ENCODE measurements around the gene CASZ1.

Gene CASZ1

DNA sequence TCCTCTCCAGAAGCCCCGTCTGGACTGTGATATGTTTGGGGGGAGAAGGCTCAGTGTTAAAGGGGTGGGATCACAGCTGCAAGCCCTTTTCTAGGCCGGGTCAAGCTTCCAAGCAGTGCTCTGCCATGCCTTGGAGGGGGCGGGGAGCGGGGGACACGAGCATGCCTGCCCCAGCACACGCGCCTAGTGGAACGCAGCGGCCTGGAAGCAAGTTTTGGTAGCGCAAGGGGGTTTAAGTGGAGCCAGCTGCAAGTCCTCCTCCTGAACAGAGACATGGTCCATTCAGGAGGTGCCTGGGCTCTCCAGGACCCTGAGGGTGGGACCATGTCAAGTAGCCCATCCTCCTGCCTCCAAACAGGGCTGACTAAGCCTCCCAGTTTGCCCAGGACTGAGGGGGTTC is 112.2 kb downstream of the CASZ1 start:
- DNase-seq: no peak

DNA sequence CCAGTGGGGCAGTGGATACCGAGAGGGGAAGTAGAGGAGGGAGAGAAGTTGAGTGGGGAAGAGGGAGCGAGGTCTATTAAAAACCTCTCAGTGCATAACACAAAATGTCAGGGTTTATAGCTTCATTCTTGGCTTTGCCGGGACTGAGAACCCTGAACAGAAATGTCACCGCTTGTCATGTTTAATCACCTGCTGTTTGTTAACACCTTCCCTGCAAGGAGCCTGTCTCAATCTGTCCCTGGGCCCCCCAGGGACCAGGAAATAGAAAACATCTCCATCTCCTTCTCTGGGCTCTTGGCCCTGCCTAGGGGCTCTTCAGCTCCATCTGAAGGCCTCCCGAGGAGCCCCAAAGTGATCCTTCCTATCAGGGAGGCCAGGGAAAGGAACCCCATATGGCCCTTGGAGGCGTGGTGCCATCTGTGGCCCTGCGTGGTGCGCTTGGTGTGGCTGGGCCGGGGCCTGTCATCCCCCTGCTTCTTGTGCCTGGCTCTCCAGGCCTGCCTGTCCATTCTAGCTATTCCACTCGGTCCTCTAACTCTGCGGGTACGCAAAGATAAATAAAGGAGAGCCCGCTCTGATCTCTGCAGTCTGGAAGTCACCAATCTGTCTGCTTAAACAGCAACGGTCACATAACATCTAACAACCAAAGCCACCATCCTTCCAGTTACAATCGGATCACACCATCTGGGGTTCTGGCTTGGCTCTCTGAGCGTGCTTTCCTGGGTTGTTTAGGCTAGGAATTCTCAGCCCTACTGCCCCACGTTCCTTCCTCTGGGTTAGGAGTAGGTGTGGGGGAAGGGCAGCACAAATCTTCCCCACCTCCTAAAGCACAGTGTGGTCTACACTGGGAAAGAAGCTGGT is 113.8 kb downstream of the CASZ1 start:
- no peak for DNase-seq

DNA sequence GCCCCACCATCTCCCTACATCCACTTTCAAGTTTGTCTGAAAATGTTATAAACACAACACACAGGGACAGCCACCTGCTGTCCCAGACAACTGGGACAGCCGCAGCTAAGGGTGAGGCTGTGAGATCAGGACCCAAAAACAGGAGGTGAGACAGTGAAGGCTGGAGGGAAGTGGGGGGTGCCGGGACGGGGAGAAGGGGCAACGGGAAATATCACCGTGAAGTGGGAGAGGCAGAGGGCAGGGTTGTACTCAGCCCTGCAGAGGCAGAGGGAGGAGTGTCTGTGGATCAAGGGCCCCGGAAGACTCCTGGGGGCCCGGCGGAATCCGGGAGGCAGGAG is 114.4 kb downstream of the CASZ1 start:
- DNase-seq: no peak

GRCh38 chr1:10681296-10682107 is 114.9 kb downstream of the CASZ1 start:
- no peak for DNase-seq

DNA sequence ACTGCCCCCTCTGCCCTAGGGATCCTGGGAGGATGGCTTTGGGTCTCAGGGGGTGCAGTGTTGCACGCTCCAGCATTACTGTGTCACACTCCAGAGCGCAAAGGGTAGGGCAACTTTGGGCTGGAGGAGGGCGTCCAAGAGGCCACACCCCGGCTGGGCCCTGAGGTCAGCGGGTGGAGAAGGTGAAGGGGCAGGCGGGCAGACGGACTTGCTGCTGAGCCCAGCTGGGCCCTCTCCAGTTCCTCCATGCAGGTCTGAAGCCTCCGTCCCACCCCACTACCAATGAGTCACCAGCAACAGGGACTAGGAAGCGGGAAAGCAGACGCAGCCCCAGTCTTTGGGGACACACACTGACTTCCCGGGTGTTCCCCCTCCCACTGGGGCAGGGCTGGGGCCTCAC is 116.0 kb downstream of the CASZ1 start:
- DNase-seq: no peak

GRCh38 chr1:10679496-10680220 is 116.8 kb downstream of the CASZ1 start:
- DNase-seq: no peak

GRCh38 chr1:10678852-10679251 is 117.6 kb downstream of the CASZ1 start:
- no peak for DNase-seq

DNA sequence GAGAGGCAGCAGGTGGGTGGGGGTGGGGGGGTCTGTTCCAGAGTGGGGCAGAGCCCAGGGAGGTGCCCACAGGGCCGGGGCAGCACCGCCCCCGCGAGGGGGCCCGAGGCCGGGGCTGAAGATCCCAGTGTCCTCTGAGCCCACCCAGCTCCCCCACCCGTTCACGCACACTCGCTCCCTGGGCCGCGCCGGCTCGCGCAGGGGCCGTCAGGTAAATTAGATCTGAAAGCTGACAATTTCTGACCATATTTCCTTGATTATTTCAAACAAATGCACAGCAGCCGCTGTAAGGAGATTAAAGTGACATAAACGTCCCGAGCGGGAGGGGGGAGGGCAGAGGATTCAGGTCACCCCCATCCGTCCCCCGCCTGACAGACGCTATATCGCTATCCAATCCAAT is 118.0 kb downstream of the CASZ1 start:
- no peak for DNase-seq

GRCh38 chr1:10677491-10678391 is 118.7 kb downstream of the CASZ1 start:
- no peak for DNase-seq

DNA sequence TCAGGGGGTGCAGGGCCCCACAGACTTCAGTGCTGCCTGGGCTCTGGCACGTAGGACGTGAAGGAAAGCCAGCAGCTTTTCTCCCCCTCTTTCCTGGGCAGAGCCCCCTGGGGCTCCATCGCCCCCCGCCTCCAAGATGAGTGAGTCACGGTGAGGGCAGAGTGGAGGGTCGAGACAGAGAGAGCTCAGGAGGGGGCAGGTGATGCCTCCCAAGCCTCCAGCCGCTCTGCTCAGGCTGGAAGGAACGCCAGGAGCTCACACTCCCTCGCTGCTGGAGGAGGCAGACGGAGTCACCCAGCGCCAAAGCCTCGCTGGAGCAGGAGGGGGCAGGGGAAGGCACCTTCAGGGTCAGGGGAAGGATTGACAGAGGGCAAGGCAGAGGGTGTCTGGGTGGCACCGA is 119.5 kb downstream of the CASZ1 start:
- no peak for DNase-seq

- no peak for DNase-seq
Measured at GRCh38 chr1:10675813-10676212, 120.6 kb downstream of the CASZ1 start.

DNA sequence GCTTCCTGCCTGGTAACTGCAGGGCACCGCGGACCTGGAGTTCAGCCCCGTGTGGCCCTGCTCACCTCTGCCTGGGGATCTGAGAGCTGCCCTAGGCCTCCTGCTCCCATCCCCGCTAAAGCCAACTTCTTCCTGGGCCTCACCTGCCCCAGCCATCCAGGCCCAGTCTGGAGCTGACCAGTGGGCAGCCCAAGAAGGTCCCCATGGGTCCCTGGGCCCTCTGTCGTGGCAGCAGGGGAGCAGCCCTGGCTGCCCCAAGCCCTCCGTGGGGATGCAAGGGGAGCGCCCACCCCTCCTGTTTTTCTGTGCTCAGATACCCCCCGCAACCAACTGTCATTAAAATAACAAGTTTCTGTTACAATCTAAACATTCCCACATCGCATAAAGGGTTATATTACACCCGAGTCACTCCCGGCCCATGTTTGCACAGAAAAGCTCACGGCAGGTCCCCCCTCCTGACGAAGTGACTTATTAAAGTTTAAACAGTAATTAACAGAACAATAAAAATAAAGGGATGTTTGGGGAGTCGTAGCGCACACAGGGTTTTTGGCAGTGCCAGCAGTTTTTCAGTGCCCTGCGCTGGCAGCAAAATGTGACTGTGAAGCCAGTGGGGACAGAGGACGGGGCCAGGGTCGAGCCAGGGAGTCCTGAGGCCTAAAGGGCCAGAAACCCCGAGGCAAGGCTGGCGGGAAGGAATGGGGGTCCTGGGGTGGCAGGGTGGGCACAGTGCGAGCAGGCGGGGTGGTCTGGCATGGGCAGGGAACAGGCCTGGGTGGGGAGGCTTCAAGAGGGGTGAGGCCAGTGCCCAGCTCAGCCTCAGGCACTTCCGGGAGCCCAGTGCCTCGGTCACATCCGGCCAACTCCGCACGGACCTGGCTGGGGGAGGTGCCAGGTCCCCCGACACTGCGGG is 121.5 kb downstream of the CASZ1 start:
- DNase-seq: no peak

DNA sequence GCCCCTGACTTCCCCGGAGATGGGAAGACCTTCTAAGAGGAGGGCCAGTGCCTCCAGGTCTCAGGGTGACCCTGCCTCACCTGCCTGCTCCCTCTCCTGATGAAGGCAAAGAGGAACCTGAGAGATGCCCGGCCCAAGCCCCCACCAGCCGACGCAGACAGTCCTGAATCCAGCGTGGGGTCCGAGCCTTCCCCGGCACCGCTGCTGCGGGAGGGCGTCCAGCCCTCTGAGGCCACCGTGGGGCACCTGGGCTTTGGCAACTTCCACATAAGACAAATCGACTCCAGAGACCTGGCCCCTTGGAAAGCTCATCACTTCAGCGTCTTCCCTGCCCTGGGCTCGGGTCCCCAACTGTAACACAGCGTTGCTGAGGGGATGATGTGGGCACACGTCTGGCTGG is 122.2 kb downstream of the CASZ1 start:
- DNase-seq: no peak

GRCh38 chr1:10673109-10673711 is 123.2 kb downstream of the CASZ1 start:
- no peak for DNase-seq

DNA sequence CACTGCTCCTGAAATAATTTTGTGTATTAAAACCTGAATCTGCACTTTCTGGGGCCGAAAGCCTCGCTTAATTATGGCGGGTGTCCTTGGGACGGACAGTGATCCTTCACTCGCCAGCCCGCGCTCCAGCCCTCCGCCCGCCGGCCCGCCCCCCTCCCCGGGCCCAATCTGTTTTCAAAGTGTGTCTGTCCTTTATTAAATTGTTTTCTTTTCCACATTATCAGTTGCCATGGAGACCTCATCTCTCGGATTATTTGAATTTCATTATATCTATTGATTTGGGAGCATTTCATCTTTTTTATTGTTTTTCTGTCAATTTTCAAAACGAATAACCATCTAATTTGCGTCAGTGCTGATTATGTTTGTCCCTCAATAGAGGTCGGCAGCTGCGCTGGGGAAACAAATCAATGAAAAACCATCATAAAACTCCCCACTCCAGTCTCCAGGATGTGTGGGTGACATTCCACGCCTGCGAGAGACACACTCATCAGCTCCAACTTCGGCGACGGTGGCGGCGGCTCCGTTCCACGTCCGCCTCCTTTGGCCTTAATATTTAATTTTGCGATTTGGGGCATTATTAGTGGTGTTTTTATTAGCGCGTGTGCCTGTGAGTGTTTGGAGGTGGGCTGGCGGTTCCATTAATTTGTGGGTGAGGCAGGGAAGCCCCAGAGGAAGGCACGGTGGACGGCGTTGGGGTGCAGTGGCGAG is 123.9 kb downstream of the CASZ1 start:
- DNase-seq: no peak

DNA sequence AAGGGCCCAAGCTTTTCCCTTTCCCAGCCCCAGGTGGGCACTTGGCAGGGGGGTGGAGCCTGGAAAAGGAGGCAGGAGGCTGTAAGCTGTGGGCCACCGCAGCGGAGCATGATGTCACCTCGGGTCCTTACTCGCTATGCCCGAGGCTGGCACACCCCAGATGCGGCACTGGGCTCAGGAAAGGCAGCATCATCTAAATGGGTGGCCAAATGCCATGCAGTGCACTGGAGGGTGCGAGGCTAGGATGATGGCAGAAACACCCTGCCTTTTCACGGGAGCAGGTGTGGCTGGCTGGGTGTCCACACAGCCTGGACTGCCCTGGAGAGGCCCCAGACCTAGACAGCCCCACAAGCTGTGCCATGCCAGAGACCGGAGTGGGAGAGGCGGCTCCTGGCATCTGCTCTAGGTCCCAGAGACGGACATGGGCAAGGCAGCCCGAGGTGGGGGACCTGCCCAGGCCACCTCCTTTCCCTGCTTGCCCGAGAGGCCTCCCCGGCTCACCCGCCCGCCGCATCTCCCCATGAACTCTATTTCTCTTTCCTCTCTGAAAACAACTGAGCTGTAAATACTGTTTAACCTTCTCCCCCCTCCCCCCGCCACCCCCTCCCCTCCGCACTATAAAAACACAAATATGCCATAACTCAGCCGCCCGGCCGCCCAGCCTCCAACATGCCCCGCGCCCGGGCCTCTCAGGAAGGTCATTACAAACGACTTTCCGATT is 124.7 kb downstream of the CASZ1 start:
- no peak for DNase-seq

DNA sequence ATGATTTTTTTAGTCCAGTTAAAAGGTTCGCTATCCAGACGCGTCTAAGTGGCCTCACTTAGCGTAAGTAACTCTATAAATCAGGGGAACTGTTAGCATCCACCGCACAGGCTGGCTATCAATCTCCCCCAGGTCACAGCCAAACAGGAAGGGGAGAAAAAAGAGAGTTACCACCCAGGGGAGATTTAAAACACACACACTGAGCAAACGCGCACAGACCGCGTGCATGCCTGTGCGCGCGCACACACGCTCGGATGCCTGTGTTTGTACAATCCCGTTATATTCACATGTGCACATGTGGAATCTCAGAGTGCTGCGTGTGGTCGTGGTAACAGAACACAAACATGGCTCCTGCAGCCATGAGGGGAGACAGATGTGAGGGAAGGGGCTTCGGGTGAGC is 125.4 kb downstream of the CASZ1 start:
- DNase-seq: no peak

GRCh38 chr1:10670190-10670589 is 126.3 kb downstream of the CASZ1 start:
- DNase-seq: no peak

DNA sequence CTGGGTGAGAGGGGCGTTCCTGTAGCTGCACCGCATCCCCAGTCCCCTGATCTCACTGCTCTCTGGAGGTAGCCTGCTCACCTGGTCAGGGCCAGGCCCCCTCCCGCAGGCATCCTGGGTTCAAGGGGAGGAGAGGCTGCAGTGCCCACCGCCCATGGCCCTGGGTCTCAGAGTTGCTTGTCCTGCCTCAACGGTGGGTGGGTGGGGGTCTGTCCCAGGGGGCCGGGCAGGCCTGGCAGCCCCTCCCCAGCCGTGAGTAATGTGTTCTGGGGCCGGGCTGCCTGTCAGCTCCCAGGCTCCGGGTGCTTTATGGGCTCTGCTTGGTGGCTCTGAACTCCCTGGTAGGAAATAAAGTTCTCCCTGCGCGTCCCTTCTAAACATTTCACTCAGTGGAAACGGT is 126.9 kb downstream of the CASZ1 start:
- DNase-seq: no peak

Data from bone marrow (tissue), 2 donors.